Activated T-helper 17 cell treated with anti-CD3 and anti-CD28 coated beads, Interleukin-2, amount 50 U/mL, for 72 hours (primary cell): ENCODE results near the gene COL28A1. TPM values are rescaled to one million over a fixed set of nuclear protein-coding genes. Genes with fewer than 3 reads are reported as not detected.

Experiments
- ATAC-seq: fragments of 150-1000 bp; cut with Tn5 transposase; replicated peaks from 2 replicates; pipeline ENCODE4 v1.10.0; 2021; ENCODE audit warnings: mild to moderate bottlenecking, moderate library complexity
- H3K27ac Mint-ChIP-seq: one replicate; pipeline ENCODE4 v1.8.0; 2022; ENCODE audit warnings: mixed read lengths
- H3K27me3 Mint-ChIP-seq: one replicate; pipeline ENCODE4 v1.8.0; 2022; ENCODE audit warnings: mixed read lengths
- H3K36me3 Mint-ChIP-seq: one replicate; pipeline ENCODE4 v1.8.0; 2022; ENCODE audit warnings: low read depth, mild to moderate bottlenecking, mixed read lengths
- H3K4me1 Mint-ChIP-seq: one replicate; pipeline ENCODE4 v1.8.0; 2022; ENCODE audit warnings: mixed read lengths
- H3K4me3 Mint-ChIP-seq: one replicate; pipeline ENCODE4 v1.8.0; 2022; ENCODE audit warnings: mild to moderate bottlenecking, mixed read lengths
- H3K9me3 Mint-ChIP-seq: one replicate; pipeline ENCODE4 v1.8.0; 2022; ENCODE audit warnings: mixed read lengths
- total RNA-seq, 2 donors: library from RNA; stranded (reverse); gene quantifications; one replicate each; pipeline ENCODE4 v1.2.3, GENCODE V29; 2022

The COL28A1 gene
- under 1 TPM; 0.11 to 0.13 TPM for total RNA-seq

- Mint-ChIP-seq H3K4me3 (no peak within 1 kb of the TSS), H3K36me3 (no peaks in the 10 kb centered on the region), H3K9me3 (no peaks in the 10 kb centered on the region), H3K27ac (no peak within 1 kb of the TSS), H3K27me3 (peaks cover 16% of the 10 kb centered on the region), H3K4me1 (no peaks in the 10 kb centered on the region)
- ATAC-seq = no peak
Measured at GRCh38 chr7:7535691-7536090, at the start of gene COL28A1. Gene COL28A1 (minus strand): TSS chr7:7535873. CDS start chr7:7532875, 2,998 bp downstream.

DNA sequence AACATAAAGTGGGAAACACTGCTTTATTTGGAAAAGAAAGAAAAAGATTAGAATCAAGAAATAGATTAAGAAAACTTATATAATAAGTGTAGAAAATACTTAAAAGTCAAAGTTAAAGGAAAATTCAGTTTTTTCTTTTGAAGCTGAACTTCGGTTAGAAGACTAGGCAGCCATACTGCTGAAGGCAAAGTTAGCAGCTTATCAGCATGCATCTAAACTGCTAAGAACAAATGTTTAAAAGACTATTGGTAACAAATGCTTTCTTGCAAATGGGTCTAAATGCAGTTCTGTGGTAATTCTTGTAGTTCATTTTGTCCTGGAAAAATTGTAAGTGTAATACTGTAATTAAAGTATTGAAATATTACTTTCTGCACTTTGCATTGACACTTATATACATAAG is 49.0 kb upstream of the COL28A1 start:
- ATAC-seq = no peak
- Mint-ChIP-seq H3K9me3 (no peaks in the 10 kb centered on the region), H3K4me3 (no peak overlapping the region), H3K36me3 (peaks cover 27% of the 10 kb centered on the region), H3K27ac (no peak overlapping the region), H3K4me1 (no peaks in the 10 kb centered on the region), H3K27me3 (no peaks in the 10 kb centered on the region)

- no peak overlapping the region for H3K27ac Mint-ChIP-seq
- no peak overlapping the region for H3K4me3 Mint-ChIP-seq
- H3K4me1 Mint-ChIP-seq = no peaks in the 10 kb centered on the region
- no peaks in the 10 kb centered on the region for H3K9me3 Mint-ChIP-seq
- H3K36me3 Mint-ChIP-seq = peaks cover 31% of the 10 kb centered on the region
- ATAC-seq = no peak
- H3K27me3 Mint-ChIP-seq = no peaks in the 10 kb centered on the region
Measured at GRCh38 chr7:7583731-7584130, 48.1 kb upstream of the COL28A1 start.

- no peaks in the 10 kb centered on the region for H3K4me1 Mint-ChIP-seq
- ATAC-seq = no peak
Measured at GRCh38 chr7:7582596-7582995, 46.9 kb upstream of the COL28A1 start.

DNA sequence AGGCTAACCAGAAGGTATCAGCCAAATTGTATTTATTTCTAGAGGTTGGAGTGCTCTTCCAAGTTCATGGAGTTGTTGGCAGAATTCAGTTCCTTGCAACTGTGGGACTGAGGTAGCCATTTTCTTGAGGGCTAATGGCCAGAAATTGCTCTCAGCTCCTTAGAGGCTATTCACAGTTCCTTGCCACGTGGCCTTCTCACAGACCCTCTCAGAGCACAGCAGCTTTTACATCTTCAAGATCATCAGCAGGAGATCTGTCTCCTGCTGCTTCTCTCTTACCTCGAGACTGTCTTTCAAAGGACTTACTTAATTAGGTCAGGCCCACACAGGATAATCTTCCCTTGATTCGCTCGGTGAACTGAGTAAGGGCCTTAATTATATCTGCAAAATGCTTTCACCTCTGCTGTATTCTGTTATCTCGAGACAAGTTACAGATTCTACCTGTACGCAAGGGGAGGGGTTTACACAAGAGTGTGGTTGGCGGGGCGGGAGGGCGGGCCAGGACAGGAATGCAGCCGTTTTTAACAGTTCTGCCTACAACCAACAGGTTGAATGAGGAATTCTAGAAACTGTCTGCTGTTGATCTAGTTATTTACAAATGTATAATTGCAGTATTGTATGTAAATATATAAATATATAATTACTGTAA is 46.0 kb upstream of the COL28A1 start:
- Mint-ChIP-seq H3K4me1 (no peaks in the 10 kb centered on the region), H3K27ac (no peak overlapping the region), H3K27me3 (no peaks in the 10 kb centered on the region), H3K36me3 (peaks cover 31% of the 10 kb centered on the region), H3K4me3 (no peak overlapping the region), H3K9me3 (no peaks in the 10 kb centered on the region)
- no peak for ATAC-seq

More at GRCh38 chr7:7582596-7582995, 46.9 kb upstream of the COL28A1 start:
- H3K27ac Mint-ChIP-seq = no peak overlapping the region
- no peak overlapping the region for H3K4me3 Mint-ChIP-seq
- no peaks in the 10 kb centered on the region for H3K27me3 Mint-ChIP-seq
- peaks cover 31% of the 10 kb centered on the region for H3K36me3 Mint-ChIP-seq
- no peaks in the 10 kb centered on the region for H3K9me3 Mint-ChIP-seq

GRCh38 chr7:7579638-7580037 is 44.0 kb upstream of the COL28A1 start:
- Mint-ChIP-seq H3K36me3 (peaks cover 36% of the 10 kb centered on the region), H3K4me3 (no peak overlapping the region), H3K27ac (no peak overlapping the region), H3K27me3 (no peaks in the 10 kb centered on the region), H3K9me3 (no peaks in the 10 kb centered on the region), H3K4me1 (no peaks in the 10 kb centered on the region)
- no peak for ATAC-seq

- Mint-ChIP-seq H3K36me3 (peaks cover 52% of the 10 kb centered on the region), H3K4me1 (peaks cover 1% of the 10 kb centered on the region), H3K4me3 (no peak overlapping the region), H3K9me3 (no peaks in the 10 kb centered on the region), H3K27ac (no peak overlapping the region), H3K27me3 (no peaks in the 10 kb centered on the region)
- ATAC-seq = no peak
Measured at GRCh38 chr7:7577888-7578287, 42.2 kb upstream of the COL28A1 start.

DNA sequence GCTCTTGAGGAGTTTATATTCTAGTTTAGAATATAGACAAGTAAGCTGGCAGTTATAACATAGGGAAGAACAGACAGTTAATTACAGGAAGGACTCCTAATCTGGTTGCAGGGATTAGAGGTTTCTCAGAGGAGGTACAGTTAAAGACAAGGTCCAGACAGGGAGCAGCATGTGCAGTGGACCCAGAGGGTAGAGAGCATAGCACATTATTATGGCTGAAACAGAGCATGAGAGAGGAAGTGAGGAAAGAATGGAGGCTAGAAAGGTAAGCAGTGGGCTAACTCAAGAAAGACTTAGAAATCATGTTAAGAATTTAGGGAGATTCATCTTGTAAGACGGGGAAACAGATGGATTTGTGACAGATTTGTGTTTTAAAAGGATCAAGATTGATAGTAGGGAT is 40.7 kb upstream of the COL28A1 start:
- no peak for ATAC-seq
- no peaks in the 10 kb centered on the region for H3K9me3 Mint-ChIP-seq
- H3K4me1 Mint-ChIP-seq = peaks cover 5% of the 10 kb centered on the region
- peaks cover 48% of the 10 kb centered on the region for H3K36me3 Mint-ChIP-seq
- no peak overlapping the region for H3K27ac Mint-ChIP-seq
- no peak overlapping the region for H3K4me3 Mint-ChIP-seq
- no peaks in the 10 kb centered on the region for H3K27me3 Mint-ChIP-seq

- no peak overlapping the region for H3K4me3 Mint-ChIP-seq
- no peaks in the 10 kb centered on the region for H3K27me3 Mint-ChIP-seq
- peaks cover 23% of the 10 kb centered on the region for H3K4me1 Mint-ChIP-seq
- H3K36me3 Mint-ChIP-seq = peaks cover 58% of the 10 kb centered on the region
- no peak overlapping the region for H3K27ac Mint-ChIP-seq
- ATAC-seq = no peak
- no peaks in the 10 kb centered on the region for H3K9me3 Mint-ChIP-seq
Measured at GRCh38 chr7:7573701-7574100, 38.0 kb upstream of the COL28A1 start.

DNA sequence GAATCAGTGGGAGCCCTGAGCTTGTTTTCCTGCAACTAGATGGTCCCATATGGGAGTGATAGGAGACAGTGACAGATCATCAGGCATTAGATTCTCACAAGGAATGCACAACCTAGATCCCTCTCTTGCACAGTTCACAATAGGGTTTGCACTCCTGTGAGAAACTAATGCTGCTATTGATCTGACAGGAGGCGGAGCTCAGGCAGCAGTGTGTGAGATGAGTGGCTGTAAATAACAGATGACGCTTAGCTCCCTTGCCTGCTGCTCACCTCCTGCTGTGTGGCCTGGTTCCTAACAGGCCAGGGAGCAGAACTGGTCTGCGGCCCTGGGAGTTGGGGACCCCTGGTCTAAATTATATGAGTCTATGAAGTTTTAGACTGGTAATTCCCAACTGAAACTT is 34.9 kb upstream of the COL28A1 start:
- Mint-ChIP-seq H3K4me1 (peaks cover 31% of the 10 kb centered on the region), H3K9me3 (no peaks in the 10 kb centered on the region), H3K4me3 (peak overlapping the region; percentile 80), H3K27ac (peak overlapping the region; percentile 80), H3K36me3 (peaks cover 64% of the 10 kb centered on the region), H3K27me3 (no peaks in the 10 kb centered on the region)
- ATAC-seq = no peak

DNA sequence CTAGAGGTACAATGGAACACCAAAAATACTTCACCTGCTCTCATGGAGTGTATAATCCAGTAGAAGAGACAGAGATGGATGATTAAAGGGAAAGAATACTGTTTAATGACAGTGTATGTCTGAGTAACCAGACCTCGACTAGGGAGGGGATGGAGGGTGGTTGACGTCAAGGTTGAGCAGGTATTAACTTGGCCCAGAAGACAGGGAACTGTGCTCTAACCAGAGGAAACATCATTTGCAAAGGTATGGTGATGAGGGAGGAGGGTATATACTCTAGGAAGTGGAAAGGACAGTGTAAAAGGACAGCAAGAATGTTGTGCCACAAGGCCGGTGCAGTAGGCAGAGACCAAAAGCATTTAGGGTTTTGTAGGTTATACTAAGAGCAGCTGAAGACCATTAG is 33.9 kb upstream of the COL28A1 start:
- Mint-ChIP-seq H3K4me3 (peak overlapping the region; percentile 80), H3K27ac (peak overlapping the region; percentile 80), H3K4me1 (peaks cover 31% of the 10 kb centered on the region), H3K36me3 (peaks cover 57% of the 10 kb centered on the region), H3K9me3 (no peaks in the 10 kb centered on the region), H3K27me3 (no peaks in the 10 kb centered on the region)
- ATAC-seq = no peak

DNA sequence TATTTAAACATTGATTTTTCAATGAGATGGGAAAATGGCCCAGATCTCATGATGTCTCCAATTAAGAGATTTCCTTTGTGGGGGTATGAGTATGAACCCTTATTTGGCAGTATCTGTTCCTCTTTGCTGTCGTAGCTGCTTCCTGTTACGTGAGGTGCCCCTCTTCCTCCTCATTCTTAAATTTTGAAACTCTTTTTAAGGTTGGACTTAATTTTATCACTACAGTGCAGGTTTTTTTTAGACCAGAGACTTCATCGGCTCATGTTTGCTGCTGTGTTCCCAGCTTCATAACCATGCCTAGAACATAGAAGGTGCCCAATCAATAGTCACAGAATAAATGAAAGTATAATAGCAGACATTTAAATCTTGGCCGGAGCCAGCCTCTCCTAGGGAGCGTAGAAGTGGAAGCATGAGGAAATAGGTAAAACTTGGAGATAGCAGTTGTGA is 33.4 kb upstream of the COL28A1 start:
- no peak for ATAC-seq
- peaks cover 31% of the 10 kb centered on the region for H3K4me1 Mint-ChIP-seq
- peak overlapping the region; percentile 80 for H3K4me3 Mint-ChIP-seq
- H3K36me3 Mint-ChIP-seq = peaks cover 52% of the 10 kb centered on the region
- H3K9me3 Mint-ChIP-seq = no peaks in the 10 kb centered on the region
- H3K27ac Mint-ChIP-seq = peak overlapping the region; percentile 80
- no peaks in the 10 kb centered on the region for H3K27me3 Mint-ChIP-seq

- Mint-ChIP-seq H3K4me3 (peak overlapping the region; percentile 80), H3K27ac (peak overlapping the region; percentile 80), H3K27me3 (no peaks in the 10 kb centered on the region), H3K4me1 (peaks cover 31% of the 10 kb centered on the region), H3K36me3 (peaks cover 46% of the 10 kb centered on the region), H3K9me3 (no peaks in the 10 kb centered on the region)
- ATAC-seq = no peak
Measured at GRCh38 chr7:7568553-7568952, 32.9 kb upstream of the COL28A1 start.

GRCh38 chr7:7567898-7568531 is 32.3 kb upstream of the COL28A1 start:
- Mint-ChIP-seq H3K9me3 (no peaks in the 10 kb centered on the region), H3K27me3 (no peaks in the 10 kb centered on the region), H3K4me3 (peak overlapping the region; percentile 80), H3K36me3 (peaks cover 41% of the 10 kb centered on the region), H3K27ac (peak overlapping the region; percentile 80), H3K4me1 (peaks cover 31% of the 10 kb centered on the region)
- ATAC-seq = no peak
